Muscle of leg (tissue), 16 donors: ENCODE results near the gene KRT39. TPM values are rescaled to one million over a fixed set of nuclear protein-coding genes. Genes with fewer than 3 reads are reported as not detected.

Source experiments
- DNase-seq: peaks from one replicate; pipeline ENCODE4 v3.0.0; 2013
- H3K27ac ChIP-seq: one replicate; pipeline ENCODE4 v1.5.1; 2013; ENCODE audit warnings: mild to moderate bottlenecking, low read length, control low read depth
- H3K27me3 ChIP-seq: one replicate; pipeline ENCODE4 v1.6.1; 2013; ENCODE audit warnings: low read length; ENCODE audit not compliant: control insufficient read depth, insufficient read depth
- H3K36me3 ChIP-seq: one replicate; pipeline ENCODE4 v1.6.1; 2013; ENCODE audit warnings: low read length; ENCODE audit not compliant: control insufficient read depth, insufficient read depth
- H3K4me1 ChIP-seq: one replicate; pipeline ENCODE4 v1.6.1; 2013; ENCODE audit warnings: low read length; ENCODE audit not compliant: control insufficient read depth, insufficient read depth
- H3K4me3 ChIP-seq: one replicate; pipeline ENCODE4 v1.5.1; 2013; ENCODE audit warnings: low read length, control low read depth
- H3K9me3 ChIP-seq: replicated peaks from 2 replicates; pipeline ENCODE4 v1.6.1; 2013; ENCODE audit warnings: low read depth, low read length; ENCODE audit not compliant: control insufficient read depth
- WGBS: methylation state at CpG from one replicate; pipeline ENCODE4 v1.1.5; 2013; ENCODE audit warnings: missing lambda C conversion rate; ENCODE audit not compliant: insufficient coverage; 5-methylcytosine and 5-hydroxymethylcytosine counted together
- long read RNA-seq, 11 donors: transcript quantifications; one replicate each; lab custom pipeline, GENCODE V29; 2026
- polyA plus RNA-seq, 8 donors: library from polyadenylated mRNA; unstranded; fragments of 120-200 nt; gene quantifications; one replicate each; pipeline versions ENCODE4 v1.2.1 to v1.2.3, GENCODE V29; 2013; ENCODE audit warnings: inconsistent platforms in 1 of 8, low replicate concordance in 1 of 8; ENCODE audit not compliant: insufficient read length in 8 of 8, insufficient read depth in 1 of 8
- total RNA-seq: library from RNA; stranded (reverse); fragments of 120-200 nt; gene quantifications from one replicate; pipeline ENCODE4 v1.2.4, GENCODE V29; 2013

The KRT39 gene
- total RNA-seq, result 3.8 TPM
- polyA plus RNA-seq, result 1 to 10 TPM; 2.1 to 8.1 (median 6.3) TPM
- long read RNA-seq, donor 1, partial matches to known transcripts, result 0 of 3 reads
- long read RNA-seq, donor 1, other reads (novel, unspliced or antisense), result 0 of 3 reads
- long read RNA-seq, donor 2, result 0 reads
- long read RNA-seq, donor 3, result 0 reads
- long read RNA-seq, donor 4, partial matches to known transcripts, result 0 of 1 reads
- long read RNA-seq, donor 4, other reads (novel, unspliced or antisense), result 0 of 1 reads
- long read RNA-seq, donor 5, partial matches to known transcripts, result 0 of 3 reads
- long read RNA-seq, donor 5, other reads (novel, unspliced or antisense), result 0 of 3 reads
- long read RNA-seq, donor 6, partial matches to known transcripts, result 0 of 1 reads
- long read RNA-seq, donor 6, other reads (novel, unspliced or antisense), result 0 of 1 reads
- long read RNA-seq, donor 7, partial matches to known transcripts, result 0 of 1 reads
- long read RNA-seq, donor 7, other reads (novel, unspliced or antisense), result 0 of 1 reads
- long read RNA-seq, donor 8, result 0 reads
- long read RNA-seq, donor 9, result 0 reads
- long read RNA-seq, donor 10, partial matches to known transcripts, result 0 of 2 reads
- long read RNA-seq, donor 10, other reads (novel, unspliced or antisense), result 0 of 2 reads
- long read RNA-seq, donor 11, result 0 reads

DNA sequence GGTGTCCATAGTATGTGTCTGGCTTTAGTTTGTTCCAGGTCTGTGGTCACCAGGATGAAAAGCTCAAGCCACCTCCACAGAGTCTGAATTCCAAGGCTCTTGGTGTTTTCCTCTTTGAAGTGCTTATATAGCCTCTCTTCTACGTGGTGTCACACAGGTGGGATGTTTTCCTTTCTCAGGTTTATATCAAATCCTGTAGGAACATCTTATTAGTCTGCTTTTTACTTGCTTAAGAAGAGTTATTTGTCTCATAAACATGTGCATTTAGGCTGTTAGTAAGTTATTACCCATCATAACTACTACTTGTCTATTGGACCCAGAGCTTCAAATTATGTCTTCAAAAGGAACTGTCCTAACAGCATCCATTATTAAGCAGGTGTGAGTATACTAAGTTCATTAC, at the start of gene KRT39:
Gene KRT39 (minus strand): TSS at position 101 of the 400 bp plus-strand sequence. CDS start 92 bp downstream, at position 9.
- DNase-seq, result no peak
- Histone ChIP-seq H3K27me3 (peaks cover 4% of the 10 kb centered on the region), H3K4me1 (no peaks in the 10 kb centered on the region), H3K9me3 (no peaks in the 10 kb centered on the region), H3K36me3 (no peaks in the 10 kb centered on the region), H3K4me3 (no peak within 1 kb of the TSS), H3K27ac (no peak within 1 kb of the TSS)
- no CpG with 5 or more reads among the region's 1 CpG for WGBS

DNA sequence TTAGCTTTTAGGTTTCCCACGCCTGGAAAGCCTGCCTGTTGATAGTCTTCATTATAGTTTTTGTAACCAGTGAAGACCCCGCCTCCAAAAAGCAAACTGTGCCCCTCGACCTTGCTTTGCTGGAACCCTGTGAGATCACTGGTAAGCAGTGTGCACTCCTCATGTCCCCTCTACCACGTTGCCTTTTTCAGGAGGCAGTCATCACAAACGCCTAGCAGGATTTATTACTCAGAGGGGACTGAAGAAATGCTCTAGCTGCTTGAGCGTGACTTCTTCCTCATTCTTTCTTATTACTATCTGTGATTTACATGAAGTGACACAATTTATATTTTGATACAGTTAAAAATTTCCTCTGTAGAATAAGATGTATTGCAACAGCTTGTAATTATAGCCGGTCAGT, 48.7 kb upstream of the KRT39 start:
- Histone ChIP-seq H3K27me3 (no peaks in the 10 kb centered on the region), H3K36me3 (no peaks in the 10 kb centered on the region), H3K4me3 (no peak overlapping the region), H3K9me3 (no peaks in the 10 kb centered on the region), H3K4me1 (peaks cover 3% of the 10 kb centered on the region), H3K27ac (no peak overlapping the region)
- DNase-seq, result no peak
- WGBS, result 68% methylated on average over 3 of the region's 7 CpGs

DNA sequence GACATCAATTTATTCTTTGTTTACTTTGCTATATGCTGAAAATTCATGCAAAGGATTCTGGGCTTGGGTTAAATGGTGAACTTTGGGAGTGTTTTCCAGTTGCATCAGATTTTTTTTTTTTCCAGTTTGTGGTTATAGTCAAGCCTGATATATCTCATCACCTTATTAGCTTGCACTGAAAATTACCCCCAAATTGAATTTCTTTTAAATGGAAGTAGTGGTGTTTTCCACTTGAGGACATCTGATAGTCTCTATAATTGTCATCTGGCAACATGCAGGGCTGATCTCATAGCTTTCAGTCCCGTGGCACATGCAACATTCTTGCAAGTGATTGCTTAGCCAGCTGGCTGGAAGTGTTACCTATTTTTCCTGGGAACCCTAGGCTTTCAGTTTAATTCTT, 46.9 kb upstream of the KRT39 start:
- no CpG with 5 or more reads among the region's 1 CpG for WGBS
- no peaks in the 10 kb centered on the region for H3K9me3 ChIP-seq
- no peaks in the 10 kb centered on the region for H3K27me3 ChIP-seq
- peaks cover 6% of the 10 kb centered on the region for H3K4me1 ChIP-seq
- no peaks in the 10 kb centered on the region for H3K36me3 ChIP-seq
- H3K4me3 ChIP-seq, result no peak overlapping the region
- no peak overlapping the region for H3K27ac ChIP-seq
- DNase-seq, result peak; percentile 72

DNA sequence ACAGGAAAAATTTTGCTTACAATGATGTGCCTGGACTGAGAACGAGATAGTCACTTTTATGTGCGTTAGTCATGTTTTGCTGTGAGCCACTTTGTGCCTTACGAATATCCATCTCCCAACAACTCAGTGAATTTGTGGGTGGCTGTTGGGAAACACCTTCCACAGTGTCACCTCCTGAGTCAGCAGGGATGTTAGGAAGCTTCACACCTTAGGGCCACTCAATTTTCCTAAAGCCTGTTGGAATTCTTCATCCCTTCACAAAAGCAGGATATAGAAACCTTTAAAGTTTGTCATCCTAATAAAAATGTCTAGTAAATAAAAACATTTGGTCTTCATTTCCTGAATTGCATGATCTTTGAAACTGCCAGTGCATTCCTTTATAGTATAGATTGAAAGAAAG, 46.4 kb upstream of the KRT39 start:
- no peak overlapping the region for H3K4me3 ChIP-seq
- no peaks in the 10 kb centered on the region for H3K9me3 ChIP-seq
- H3K36me3 ChIP-seq, result no peaks in the 10 kb centered on the region
- H3K27ac ChIP-seq, result no peak overlapping the region
- no CpG with 5 or more reads among the region's 3 CpGs for WGBS
- no peaks in the 10 kb centered on the region for H3K27me3 ChIP-seq
- no peak for DNase-seq
- H3K4me1 ChIP-seq, result peaks cover 6% of the 10 kb centered on the region

DNA sequence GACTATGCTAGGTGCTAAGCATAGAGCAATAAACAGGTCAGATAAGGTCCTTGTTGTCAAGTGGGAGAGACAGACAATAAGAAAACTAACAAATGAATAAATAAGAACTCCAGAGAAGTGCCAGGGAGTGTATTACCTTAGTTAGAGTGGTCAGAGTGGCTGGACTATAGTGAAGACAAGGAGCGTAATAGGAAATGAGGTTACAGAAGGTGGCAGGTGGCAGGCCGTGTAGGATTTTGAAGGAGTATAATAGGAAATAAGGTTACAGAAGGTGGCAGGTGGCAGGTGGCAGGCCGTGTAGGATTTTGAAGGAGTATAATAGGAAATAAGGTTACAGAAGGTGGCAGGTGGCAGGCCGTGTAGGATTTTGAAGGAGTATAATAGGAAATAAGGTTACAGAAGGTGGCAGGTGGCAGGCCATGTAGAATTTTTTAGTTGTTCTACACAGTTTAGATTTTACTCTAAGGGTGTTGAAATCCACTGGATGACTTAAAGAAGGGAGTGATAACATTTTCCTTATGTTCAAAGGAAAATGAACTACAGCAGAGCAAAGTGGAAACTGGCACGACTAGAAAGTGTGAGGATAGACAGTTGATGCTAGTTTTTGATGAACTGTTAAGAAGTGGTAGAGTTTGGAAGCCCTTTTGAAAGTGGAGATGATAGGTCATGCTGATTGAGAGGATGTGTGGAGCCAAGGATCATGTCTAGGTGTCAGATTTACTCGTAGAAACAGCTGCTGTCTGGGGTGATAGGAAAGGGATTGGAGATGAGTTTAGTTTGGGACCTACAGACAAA, 45.8 kb upstream of the KRT39 start:
- Histone ChIP-seq H3K27ac (no peak overlapping the region), H3K4me1 (peaks cover 6% of the 10 kb centered on the region), H3K9me3 (no peaks in the 10 kb centered on the region), H3K27me3 (no peaks in the 10 kb centered on the region), H3K4me3 (no peak overlapping the region), H3K36me3 (no peaks in the 10 kb centered on the region)
- 38% methylated on average over 5 of the region's 6 CpGs for WGBS
- DNase-seq, result no peak

DNA sequence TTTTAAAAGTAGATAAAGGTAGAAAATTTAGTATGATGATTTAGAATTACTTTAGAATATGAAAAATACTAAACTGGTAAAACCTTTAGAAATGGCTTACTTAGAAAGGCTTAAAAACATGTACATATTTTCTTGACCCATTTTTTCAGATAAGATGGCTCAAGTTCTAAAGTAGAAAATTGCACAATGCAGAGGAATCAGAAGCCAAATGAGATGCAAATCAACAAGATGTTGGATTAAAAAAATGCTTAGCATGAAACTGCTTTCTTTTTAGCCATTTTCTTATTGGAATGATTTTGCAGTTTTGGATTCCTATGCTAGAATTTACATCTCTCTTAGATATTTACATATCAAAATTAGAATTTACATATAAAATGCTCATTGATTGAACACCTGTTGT, 43.7 kb upstream of the KRT39 start:
- DNase-seq, result no peak
- Histone ChIP-seq H3K4me1 (peaks cover 6% of the 10 kb centered on the region), H3K36me3 (no peaks in the 10 kb centered on the region), H3K27me3 (no peaks in the 10 kb centered on the region), H3K4me3 (no peak overlapping the region), H3K9me3 (no peaks in the 10 kb centered on the region), H3K27ac (no peak overlapping the region)

DNA sequence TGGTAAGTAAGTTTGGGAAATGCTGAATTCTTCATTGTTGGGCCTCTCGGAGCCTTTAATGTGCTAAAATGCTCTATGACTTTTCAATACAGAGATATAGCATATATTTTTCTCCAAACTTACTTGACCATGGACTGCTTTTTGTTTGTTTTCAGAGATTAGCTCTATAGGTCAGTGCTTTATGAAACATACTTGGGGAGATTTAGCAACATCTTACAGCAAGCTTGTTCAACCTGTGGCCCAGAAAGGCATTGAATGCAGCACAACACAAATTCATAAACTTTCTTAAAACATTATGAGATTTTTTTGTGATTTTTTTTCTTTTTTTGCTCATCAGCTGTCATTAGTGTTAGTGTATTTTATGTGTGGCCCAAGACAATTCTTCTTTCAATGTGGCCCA, 43.2 kb upstream of the KRT39 start:
- Histone ChIP-seq H3K9me3 (no peaks in the 10 kb centered on the region), H3K36me3 (no peaks in the 10 kb centered on the region), H3K27ac (no peak overlapping the region), H3K27me3 (no peaks in the 10 kb centered on the region), H3K4me1 (peaks cover 6% of the 10 kb centered on the region), H3K4me3 (no peak overlapping the region)
- WGBS, result no CpG with 5 or more reads among the region's 1 CpG
- DNase-seq, result no peak

DNA sequence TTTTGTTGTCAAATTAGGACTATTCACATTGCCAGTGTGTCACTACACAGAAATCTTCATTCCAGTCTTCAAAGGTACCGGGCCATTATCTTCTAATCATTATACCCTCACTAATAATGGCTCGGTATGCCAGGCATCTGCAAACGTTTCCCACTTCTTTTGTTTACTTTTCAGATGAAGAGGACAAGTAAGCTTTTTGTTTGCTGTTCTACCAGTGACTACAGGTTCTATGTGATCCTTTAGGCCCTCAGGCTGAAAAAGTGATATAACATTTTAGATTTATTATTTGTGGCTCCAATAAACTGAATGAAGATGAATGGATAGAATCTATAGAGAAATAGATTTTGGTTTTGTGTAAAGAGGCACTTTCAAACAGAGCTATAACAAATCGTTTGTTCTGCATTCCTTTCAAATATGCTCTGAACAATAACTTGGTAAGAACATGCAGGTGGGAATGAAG, 42.6 kb upstream of the KRT39 start:
- no peaks in the 10 kb centered on the region for H3K36me3 ChIP-seq
- H3K27me3 ChIP-seq, result no peaks in the 10 kb centered on the region
- no peak overlapping the region for H3K27ac ChIP-seq
- DNase-seq, result no peak
- no peaks in the 10 kb centered on the region for H3K9me3 ChIP-seq
- no peak overlapping the region for H3K4me3 ChIP-seq
- WGBS, result no CpG with 5 or more reads among the region's 4 CpGs
- peaks cover 6% of the 10 kb centered on the region for H3K4me1 ChIP-seq

DNA sequence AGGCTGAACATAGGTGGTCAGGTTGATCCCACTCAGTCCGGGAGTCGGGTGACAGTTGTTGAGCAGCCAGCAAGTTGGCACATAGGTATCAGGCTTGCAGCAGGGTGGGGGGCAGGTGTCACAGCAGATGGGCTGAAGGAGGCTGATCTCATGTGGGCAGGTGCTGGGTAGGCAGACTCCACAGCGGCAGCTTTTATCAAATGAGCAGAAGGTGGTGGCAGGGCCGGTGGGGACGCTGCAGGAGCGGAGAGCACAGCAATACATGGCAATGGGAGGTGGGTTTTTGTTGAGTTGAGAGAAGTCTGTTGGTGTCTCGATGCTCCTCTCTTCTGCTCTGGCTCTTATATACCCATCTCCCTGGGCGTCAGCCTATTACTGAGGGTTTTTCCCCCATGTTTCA, 42.1 kb upstream of the KRT39 start, which contains the start of gene KRTAP3-1:
Gene KRTAP3-1 (minus strand): TSS at position 318 of the 400 bp plus-strand sequence. CDS start 54 bp downstream, at position 264.
- peak; percentile 13 for DNase-seq
- H3K4me3 ChIP-seq, result no peak within 1 kb of the TSS
- no peaks in the 10 kb centered on the region for H3K36me3 ChIP-seq
- peaks cover 6% of the 10 kb centered on the region for H3K4me1 ChIP-seq
- no peaks in the 10 kb centered on the region for H3K27me3 ChIP-seq
- WGBS, result 86% methylated on average over 6 of the region's 8 CpGs
- no peaks in the 10 kb centered on the region for H3K9me3 ChIP-seq
- no peak within 1 kb of the TSS for H3K27ac ChIP-seq

DNA sequence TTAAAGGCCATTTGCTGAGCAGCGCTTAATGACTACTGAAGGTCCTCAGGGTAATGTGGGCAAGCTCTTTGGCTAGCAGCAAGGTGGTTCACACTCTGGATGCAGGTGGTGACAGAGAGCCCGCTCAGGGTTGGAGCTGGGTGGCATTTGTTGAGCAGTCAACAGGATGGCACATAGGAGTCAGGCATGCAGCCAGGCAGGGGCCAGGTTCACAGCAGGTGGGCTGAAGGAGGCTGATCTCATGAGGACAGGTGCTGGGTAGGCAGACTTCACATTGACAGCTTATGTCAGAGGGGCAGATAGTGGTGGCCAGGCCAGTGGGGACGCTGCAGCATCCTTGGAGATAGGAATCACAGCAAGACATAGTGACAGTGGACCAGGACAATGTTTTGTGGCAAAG, 37.6 kb upstream of the KRT39 start:
- no peaks in the 10 kb centered on the region for H3K9me3 ChIP-seq
- no peak for DNase-seq
- no peak overlapping the region for H3K4me3 ChIP-seq
- H3K4me1 ChIP-seq, result peaks cover 2% of the 10 kb centered on the region
- H3K27ac ChIP-seq, result no peak overlapping the region
- H3K36me3 ChIP-seq, result no peaks in the 10 kb centered on the region
- no peaks in the 10 kb centered on the region for H3K27me3 ChIP-seq
- 94% methylated on average over 2 of the region's 3 CpGs for WGBS
